MCF 10A (cell line): ENCODE results near the gene CELA3B. TPM values are rescaled to one million over a fixed set of nuclear protein-coding genes. Genes with fewer than 3 reads are reported as not detected.

Source experiments
- BruUV-seq: library from RNA; stranded (reverse); fragments of 400-500 nt; replicated peaks from 2 replicates; lab custom pipeline; 2021; lab: Mats Ljungman, UMichigan
- CTCF ChIA-PET: fragments of 300-600 bp; sonication (Branson Sonifier 250); formaldehyde crosslinking; extraction: SDS; loops from one replicate; lab custom pipeline; 2021; ENCODE audit warnings: antibody characterized with exemption, inconsistent platforms; lab: Yijun Ruan, JAX
- POLR2A ChIA-PET: fragments of 300-600, 350-650 bp; sonication (Branson Sonifier 250); formaldehyde crosslinking; extraction: SDS; loops from one replicate; lab custom pipeline; 2020; ENCODE audit warnings: antibody characterized with exemption, inconsistent platforms; lab: Yijun Ruan, JAX
- DNase-seq: peaks from one replicate; pipeline ENCODE4 v3.0.0-alpha.2; 2018; ENCODE audit not compliant: unreplicated experiment
- H3K27ac Mint-ChIP-seq: one replicate; pipeline ENCODE4 v1.8.0; 2022; ENCODE audit warnings: mild to moderate bottlenecking, low read depth, mixed read lengths; ENCODE audit not compliant: unreplicated experiment
- H3K27me3 Mint-ChIP-seq: one replicate; pipeline ENCODE4 v1.8.0; 2022; ENCODE audit warnings: mixed read lengths; ENCODE audit not compliant: insufficient read depth, unreplicated experiment
- H3K36me3 Mint-ChIP-seq: one replicate; pipeline ENCODE4 v1.8.0; 2022; ENCODE audit warnings: mild to moderate bottlenecking, moderate library complexity, mixed read lengths; ENCODE audit not compliant: insufficient read depth, unreplicated experiment
- H3K4me1 Mint-ChIP-seq: one replicate; pipeline ENCODE4 v1.8.0; 2022; ENCODE audit warnings: mixed read lengths; ENCODE audit not compliant: insufficient read depth, unreplicated experiment
- H3K4me3 Mint-ChIP-seq: one replicate; pipeline ENCODE4 v1.8.0; 2022; ENCODE audit warnings: mild to moderate bottlenecking, moderate library complexity, mixed read lengths; ENCODE audit not compliant: unreplicated experiment
- H3K9me3 Mint-ChIP-seq: one replicate; pipeline ENCODE4 v1.8.0; 2022; ENCODE audit warnings: mixed read lengths; ENCODE audit not compliant: unreplicated experiment
- CTCF ChIP-seq: fragments of 200-600 bp; IDR thresholded peaks from one replicate; pipeline ENCODE4 v1.8.0; 2022; ENCODE audit warnings: antibody characterized with exemption, mild to moderate bottlenecking; ENCODE audit not compliant: unreplicated experiment
- intact Hi-C: fragments of 100-400 bp; cut with micrococcal nuclease; formaldehyde crosslinking; loops from 2 replicates; pipeline ENCODE4 v1.14.1; 2022
- total RNA-seq: library from RNA; stranded (reverse); gene quantifications from 2 replicates; pipeline ENCODE4 v1.2.3, GENCODE V29; 2022

The CELA3B gene
- total RNA-seq, 1 experiment from 2014 or later = not detected

GRCh38 chr1:21956720-21957552 is 19.9 kb upstream of the CELA3B start:
- POLR2A ChIA-PET = interaction anchor here (0.6 to 9.8 kb wide), 21 partner anchors 12 to 633 kb away, joined by 3 to 219 read pairs (median 4); partner anchors contain the start of genes CDC42, HSPG2 and USP48
- peak; percentile 99 for DNase-seq
- Mint-ChIP-seq H3K4me3 (peak overlapping the region; percentile 63), H3K36me3 (no peaks in the 10 kb centered on the region), H3K9me3 (no peaks in the 10 kb centered on the region), H3K4me1 (peaks cover 18% of the 10 kb centered on the region), H3K27me3 (no peaks in the 10 kb centered on the region), H3K27ac (peak overlapping the region; percentile 83)
- CTCF ChIA-PET = interaction anchor here (0.6 to 2.8 kb wide), 12 partner anchors 10 to 459 kb away, joined by 3 to 22 read pairs (median 4); partner anchors contain the start of gene HSPG2
- no TSS peak for BruUV-seq
- intact Hi-C loops = loop anchor here (10.0 kb wide), 1 partner anchor 92 kb away; no protein-coding TSS in a partner anchor
- no peak for TF ChIP-seq CTCF

- intact Hi-C loops = no loop called here
- Mint-ChIP-seq H3K27ac (no peak overlapping the region), H3K4me1 (peaks cover 19% of the 10 kb centered on the region), H3K27me3 (no peaks in the 10 kb centered on the region), H3K9me3 (no peaks in the 10 kb centered on the region), H3K4me3 (no peak overlapping the region), H3K36me3 (no peaks in the 10 kb centered on the region)
- POLR2A ChIA-PET = interaction anchor here (9.8 kb wide), 1 partner anchor 24 kb away, joined by 219 read pairs; the partner anchor contains the start of gene HSPG2
- no TSS peak for BruUV-seq
- CTCF ChIA-PET = interaction anchor here (0.6 to 1.1 kb wide), 3 partner anchors 48 to 207 kb away, joined by 3 read pairs; no protein-coding TSS in a partner anchor
- TF ChIP-seq CTCF = no peak
- no peak for DNase-seq
These were observed 15.5 kb upstream of the CELA3B start for GRCh38 chr1:21961337-21961736.

- no TSS peak for BruUV-seq
- H3K36me3 Mint-ChIP-seq = no peaks in the 10 kb centered on the region
- H3K27ac Mint-ChIP-seq = no peak overlapping the region
- DNase-seq = no peak
- H3K4me3 Mint-ChIP-seq = no peak overlapping the region
- ChIA-PET CTCF (interaction anchor here (0.8 kb wide), 1 partner anchor 208 kb away, joined by 3 read pairs; no protein-coding TSS in a partner anchor), POLR2A (interaction anchor here (1.4 to 9.8 kb wide), 2 partner anchors 24 to 179 kb away, joined by 3 to 219 read pairs; partner anchors contain the start of genes HSPG2 and USP48)
- intact Hi-C loops = no loop called here
- no peak for TF ChIP-seq CTCF
- no peaks in the 10 kb centered on the region for H3K27me3 Mint-ChIP-seq
- peaks cover 15% of the 10 kb centered on the region for H3K4me1 Mint-ChIP-seq
- H3K9me3 Mint-ChIP-seq = no peaks in the 10 kb centered on the region
These were observed 15.0 kb upstream of the CELA3B start for GRCh38 chr1:21961799-21962198.
